HG02798 (cell line): ENCODE data around the gene PIAS2.
"Not testable (repeated sequence)": the region's sequence is repeated elsewhere in the genome, so short reads cannot be mapped to it uniquely, and the experiment has no call there.

Experiments
- ATAC-seq: cut with Tn5 transposase; IDR thresholded peaks from one replicate; pipeline ENCODE4 v1.9.1; 2021; ENCODE audit warnings: mild to moderate bottlenecking; ENCODE audit not compliant: unreplicated experiment, poor library complexity

The PIAS2 gene

GRCh38 chr18:46842583-46842982 lies 74.7 kb downstream of the PIAS2 start:
- no peak for ATAC-seq

- no peak for ATAC-seq
Observed at GRCh38 chr18:46833899-46834298, 83.4 kb downstream of the PIAS2 start.

- ATAC-seq, result no peak
Observed at GRCh38 chr18:46832849-46833248, 84.5 kb downstream of the PIAS2 start.

GRCh38 chr18:46832422-46832821 lies 84.9 kb downstream of the PIAS2 start:
- ATAC-seq, result not testable (repeated sequence)

- no peak for ATAC-seq
Observed at GRCh38 chr18:46831434-46831833, 85.9 kb downstream of the PIAS2 start.

GRCh38 chr18:46830633-46831032 lies 86.7 kb downstream of the PIAS2 start:
- no peak for ATAC-seq

GRCh38 chr18:46829947-46830346 lies 87.4 kb downstream of the PIAS2 start:
- ATAC-seq, result no peak

- no peak for ATAC-seq
Observed at GRCh38 chr18:46829531-46829930, 87.8 kb downstream of the PIAS2 start.

GRCh38 chr18:46821856-46822711 lies 95.2 kb downstream of the PIAS2 start:
- ATAC-seq, result no peak

GRCh38 chr18:46820863-46821262 lies 96.4 kb downstream of the PIAS2 start:
- no peak for ATAC-seq

- ATAC-seq, result no peak
Observed at GRCh38 chr18:46815661-46816060, 101.6 kb downstream of the PIAS2 start.

- ATAC-seq, result no peak
Observed at GRCh38 chr18:46814399-46814798, 102.9 kb downstream of the PIAS2 start.

- no peak for ATAC-seq
Observed at GRCh38 chr18:46812311-46812710, 105.0 kb downstream of the PIAS2 start.

- no peak for ATAC-seq
Observed at GRCh38 chr18:46810481-46811000, 106.8 kb downstream of the PIAS2 start.

GRCh38 chr18:46809145-46809544 lies 108.2 kb downstream of the PIAS2 start:
- ATAC-seq, result no peak

- not testable (repeated sequence) for ATAC-seq
Observed at GRCh38 chr18:46795945-46796344, 121.4 kb downstream of the PIAS2 start.

- no peak for ATAC-seq
Observed at GRCh38 chr18:46794607-46795006, 122.7 kb downstream of the PIAS2 start.

- no peak for ATAC-seq
Observed at GRCh38 chr18:46793565-46793964, 123.7 kb downstream of the PIAS2 start.

- ATAC-seq, result no peak
Observed at GRCh38 chr18:46789088-46789487, 128.2 kb downstream of the PIAS2 start.

- no peak for ATAC-seq
Observed at GRCh38 chr18:46787674-46788073, 129.6 kb downstream of the PIAS2 start.

GRCh38 chr18:46772357-46772756 lies 144.9 kb downstream of the PIAS2 start:
- ATAC-seq, result no peak

GRCh38 chr18:46771141-46771540 lies 146.2 kb downstream of the PIAS2 start:
- no peak for ATAC-seq
